CD1c-positive myeloid dendritic cell (primary cell): ENCODE measurements around the gene SYNE2.
A peak's percentile ranks its signal among the peaks of the same experiment; 100 is the strongest.

ENCODE experiments used
- DNase-seq: peaks from one replicate; pipeline ENCODE4 v3.0.0-alpha.2; 2016; ENCODE audit errors: extremely low spot score

Gene SYNE2

DNA sequence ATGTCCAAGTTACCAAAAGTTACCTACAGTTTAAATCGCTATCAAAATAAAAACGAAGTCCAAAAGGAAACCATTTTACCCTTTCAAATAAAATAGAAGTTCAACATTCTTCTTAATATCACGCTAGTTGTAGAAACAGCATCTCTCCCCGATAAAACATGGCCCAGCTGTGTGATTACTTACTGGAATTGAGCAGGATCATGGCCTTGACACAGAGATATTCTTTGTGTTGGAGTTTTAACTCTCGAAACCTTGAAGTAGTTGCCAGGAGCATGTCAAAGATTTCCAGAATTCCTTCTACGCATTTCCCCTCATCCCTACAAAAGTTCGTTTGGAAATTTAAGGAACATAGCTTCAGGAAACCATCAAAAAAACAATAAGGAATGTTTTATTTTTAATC is 396.6 kb downstream of the SYNE2 start:
- no peak for DNase-seq

DNA sequence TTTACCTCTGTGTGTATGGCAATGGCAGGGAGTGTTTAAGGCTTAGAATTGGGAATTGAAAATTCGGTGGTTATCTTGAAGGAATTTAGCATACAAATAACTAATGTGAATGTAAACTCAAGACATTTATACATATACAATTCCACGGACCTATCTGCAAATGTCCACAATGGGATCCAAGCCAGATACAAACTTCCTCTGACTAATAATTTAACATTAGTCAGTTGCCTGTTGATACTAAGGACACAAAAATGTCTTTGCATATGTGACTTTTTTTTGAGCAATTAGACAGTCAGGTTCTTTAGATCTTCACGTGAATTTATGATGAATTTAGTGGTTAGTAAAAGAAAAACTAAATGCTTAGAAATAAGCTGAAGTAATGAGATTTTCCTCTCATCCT is 400.9 kb downstream of the SYNE2 start:
- DNase-seq, result no peak

DNA sequence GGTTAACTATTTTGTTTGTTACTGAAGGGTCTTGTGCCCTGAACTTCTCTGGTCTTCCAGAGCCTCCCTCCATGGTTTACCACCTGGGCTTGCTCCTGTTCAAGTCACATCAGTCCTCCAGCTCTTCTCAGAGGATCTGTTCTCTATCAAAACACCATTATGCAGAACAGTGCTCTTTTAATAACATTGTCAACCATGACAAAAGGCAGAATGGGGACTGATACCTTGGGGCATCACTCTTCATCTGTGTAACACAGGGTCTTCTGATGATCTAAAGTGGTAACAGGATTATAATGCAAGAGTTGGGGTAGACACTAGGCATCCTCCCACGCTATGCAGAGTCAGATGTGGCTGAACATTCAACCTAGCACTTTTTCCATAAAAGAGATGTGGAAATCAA is 403.0 kb downstream of the SYNE2 start:
- no peak for DNase-seq

DNA sequence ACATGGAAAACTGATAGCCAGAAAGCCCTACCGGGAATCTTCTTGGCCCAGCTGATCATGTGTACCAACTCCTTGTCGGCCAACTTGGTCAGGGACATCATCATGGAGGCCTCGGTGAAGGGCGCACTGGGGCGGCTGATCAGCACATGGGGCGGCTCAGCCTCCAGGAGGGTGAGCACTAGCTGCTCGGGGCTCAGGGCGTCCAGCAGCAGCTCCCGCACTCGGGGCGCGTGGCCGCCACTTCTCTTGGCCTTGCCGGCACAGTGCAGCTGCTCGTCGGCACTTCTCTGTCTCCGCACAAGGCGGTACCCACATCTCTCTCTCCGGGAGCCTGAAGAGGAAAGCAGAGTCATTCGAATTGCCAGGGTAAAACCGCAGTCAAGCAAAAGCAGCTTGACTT is 407.6 kb downstream of the SYNE2 start:
- DNase-seq, result no peak

DNA sequence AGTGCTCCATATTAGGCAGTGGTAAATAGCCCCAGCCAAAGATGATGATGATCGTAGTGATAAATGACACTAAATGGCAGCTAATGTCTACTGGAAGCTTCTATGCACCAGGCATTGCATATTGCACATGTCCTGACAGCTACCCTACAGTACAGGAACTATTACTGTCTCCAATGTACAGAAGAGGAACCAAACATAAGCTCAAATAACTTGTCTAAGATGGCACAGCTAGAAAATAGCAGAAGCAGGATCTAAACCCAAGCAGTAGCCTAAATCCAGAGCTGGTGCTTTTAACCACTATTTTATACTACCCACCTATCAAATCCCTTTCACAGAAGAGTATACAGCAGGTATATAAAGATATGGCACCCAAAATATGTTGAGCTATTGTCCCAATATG is 412.4 kb downstream of the SYNE2 start:
- peak; percentile 1 for DNase-seq

DNA sequence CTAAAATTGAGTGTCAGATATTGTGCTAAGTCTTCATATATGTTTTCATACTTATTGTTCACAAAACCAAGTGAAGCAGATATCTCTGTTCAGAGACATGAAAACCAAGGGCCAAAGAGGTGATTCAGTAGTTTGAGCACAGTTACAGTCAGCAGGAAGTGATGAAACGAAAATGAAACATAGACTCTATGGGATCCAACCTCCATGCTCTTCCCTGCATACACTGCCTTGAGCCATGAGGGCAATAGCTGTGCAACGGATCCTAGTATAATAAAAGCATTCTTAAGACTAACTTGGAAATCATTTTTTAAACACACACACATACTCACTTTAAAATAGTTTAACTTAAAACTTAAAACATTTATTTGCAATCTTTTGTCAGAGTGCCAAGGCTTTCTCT is 413.4 kb downstream of the SYNE2 start:
- no peak for DNase-seq

DNA sequence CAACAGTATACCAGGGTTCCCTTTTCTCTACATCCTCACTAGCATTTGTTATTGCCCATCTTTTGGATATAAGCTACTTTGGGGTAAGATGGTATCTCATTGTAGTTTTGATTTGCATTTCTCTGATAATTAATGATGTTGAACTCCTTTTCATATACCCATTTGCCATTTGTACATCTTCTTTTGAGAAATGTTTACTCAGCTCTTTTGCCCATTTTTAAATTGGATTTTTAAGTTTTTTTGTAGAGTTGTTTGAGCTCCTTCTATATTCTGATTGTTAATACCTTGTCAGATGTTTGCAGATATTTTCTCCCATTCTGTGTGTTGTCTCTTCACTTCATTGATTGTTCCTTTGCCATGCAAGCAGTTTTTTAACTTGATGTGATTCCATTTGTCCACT is 419.2 kb downstream of the SYNE2 start:
- DNase-seq, result no peak
